GM23248 (cell line): ENCODE measurements around the gene NOS1AP. TPM values are rescaled to one million over a fixed set of nuclear protein-coding genes. Genes with fewer than 3 reads are reported as not detected.

Experiments
- DNase-seq: peaks from one replicate; pipeline ENCODE4 v3.0.0-alpha.2; 2015
- H2AFZ ChIP-seq: fragments of 200-600 bp; sonication (generic); 2 replicates; pipeline ENCODE4 v1.6.1; 2016; ENCODE audit warnings: antibody characterized with exemption
- H3F3A ChIP-seq: fragments of 200-600 bp; sonication (generic); 2 replicates; pipeline ENCODE4 v1.6.1; 2016; ENCODE audit warnings: mild to moderate bottlenecking, antibody characterized with exemption, mixed run types; ENCODE audit not compliant: insufficient read depth
- H3K27ac ChIP-seq: fragments of 200-600 bp; sonication (generic); 2 replicates; pipeline ENCODE4 v1.5.1; 2016; ENCODE audit warnings: mild to moderate bottlenecking
- H3K27me3 ChIP-seq: fragments of 200-600 bp; sonication (generic); replicated peaks from 2 replicates; pipeline ENCODE4 v1.6.1; 2016; ENCODE audit warnings: mild to moderate bottlenecking; ENCODE audit not compliant: insufficient read depth
- H3K36me3 ChIP-seq: fragments of 200-600 bp; sonication (generic); 2 replicates; pipeline ENCODE4 v1.6.1; 2016; ENCODE audit warnings: low read depth, mild to moderate bottlenecking
- H3K4me1 ChIP-seq: fragments of 200-600 bp; sonication (generic); 2 replicates; pipeline ENCODE4 v1.6.1; 2016; ENCODE audit warnings: mild to moderate bottlenecking; ENCODE audit not compliant: insufficient read depth
- H3K4me2 ChIP-seq: fragments of 200-600 bp; sonication (generic); one replicate; pipeline ENCODE4 v1.6.1; 2016; ENCODE audit warnings: mild to moderate bottlenecking; ENCODE audit not compliant: unreplicated experiment
- H3K4me3 ChIP-seq: fragments of 200-600 bp; sonication (generic); 2 replicates; pipeline ENCODE4 v1.5.1; 2016; ENCODE audit warnings: mild to moderate bottlenecking
- H3K79me2 ChIP-seq: fragments of 200-600 bp; sonication (generic); 2 replicates; pipeline ENCODE4 v1.6.1; 2016; ENCODE audit warnings: mild to moderate bottlenecking; ENCODE audit not compliant: insufficient read depth
- H3K9ac ChIP-seq: fragments of 200-600 bp; sonication (generic); 2 replicates; pipeline ENCODE4 v1.6.1; 2016; ENCODE audit warnings: mild to moderate bottlenecking
- H3K9me2 ChIP-seq: fragments of 200-600 bp; sonication (generic); 2 replicates; pipeline ENCODE4 v1.6.1; 2016; ENCODE audit warnings: mixed run types, mild to moderate bottlenecking, moderate library complexity; ENCODE audit not compliant: insufficient read depth
- H3K9me3 ChIP-seq: fragments of 200-600 bp; sonication (generic); one replicate; pipeline ENCODE4 v1.6.1; 2017; ENCODE audit warnings: low read depth
- H4K20me1 ChIP-seq: fragments of 200-600 bp; sonication (generic); 2 replicates; pipeline ENCODE4 v1.6.0; 2016; ENCODE audit not compliant: insufficient read depth
- EZH2 ChIP-seq: fragments of 200-600 bp; sonication (generic); IDR thresholded peaks from 2 replicates; pipeline ENCODE4 v1.6.1; 2018; ENCODE audit warnings: antibody characterized with exemption, mild to moderate bottlenecking; ENCODE audit not compliant: insufficient read depth, poor library complexity, severe bottlenecking
- EZH2phosphoT487 ChIP-seq: fragments of 200-600 bp; sonication (generic); IDR thresholded peaks from 2 replicates; pipeline ENCODE4 v1.6.1; 2018; ENCODE audit warnings: antibody characterized with exemption, moderate library complexity, mild to moderate bottlenecking, low read depth; ENCODE audit not compliant: insufficient read depth
- WGBS, 2 experiments: methylation state at CpG; one replicate each; pipeline ENCODE4 v1.1.6; 2015 to 2017; ENCODE audit warnings: low lambda C conversion rate in 2 of 2, low coverage in 1 of 2; ENCODE audit errors: missing lambda C conversion rate in 2 of 2; 5-methylcytosine and 5-hydroxymethylcytosine counted together
- in situ Hi-C: fragments of 300-500 bp; cut with MboI; formaldehyde crosslinking; loops from 2 replicates; pipeline ENCODE4 v1.15.0; 2020
- polyA plus RNA-seq: library from polyadenylated mRNA; unstranded; fragments of >200 nt; fragmentation: Nextera tagmentation; extraction: Ambion mirVana; gene quantifications from 2 replicates; pipeline ENCODE4 v1.2.1, GENCODE V29; 2016
- total RNA-seq: library from RNA; depleted of rRNA; stranded (reverse); fragments of >200 nt; shearing (Covaris generic); gene quantifications from 2 replicates; pipeline ENCODE4 v1.2.3, GENCODE V29; 2014

Gene NOS1AP
- total and polyA plus RNA-seq, 2 experiments from 2014 or later = 0.18 TPM; not detected in 1

DNA sequence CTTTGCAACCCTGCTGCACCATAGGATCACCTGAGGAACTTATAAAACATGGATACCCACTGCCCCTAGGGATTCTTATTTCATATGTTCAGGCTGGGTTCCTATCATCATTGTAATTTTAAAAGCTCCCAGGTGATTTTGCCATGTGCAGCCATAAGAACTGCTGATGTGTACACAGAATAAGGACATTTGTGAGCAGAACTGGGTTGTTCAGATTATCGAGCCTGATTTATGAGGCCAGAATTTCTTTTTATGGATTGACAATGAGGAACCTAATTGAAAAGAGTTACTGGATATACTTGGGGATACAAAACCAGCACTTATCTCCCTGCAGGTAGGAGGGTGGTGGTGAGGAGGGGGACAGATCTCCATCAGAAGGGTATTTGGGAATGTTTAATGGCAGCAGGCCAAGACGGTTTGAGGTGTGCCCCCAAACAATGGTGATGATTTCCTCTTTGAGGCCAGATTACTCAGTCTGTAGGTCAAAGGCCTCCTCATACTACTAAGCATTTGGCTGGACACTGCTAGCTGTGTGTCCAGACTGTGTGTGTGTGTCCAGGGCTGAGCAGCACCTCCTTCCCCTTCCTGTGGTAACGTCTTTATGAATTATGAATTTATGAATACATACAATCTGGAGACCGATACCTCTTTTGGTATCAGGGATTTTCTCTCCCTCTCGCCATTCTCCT is 18.9 kb downstream of the NOS1AP start:
- no peak for TF ChIP-seq EZH2
- TF ChIP-seq EZH2phosphoT487 = no peak
- in situ Hi-C loops = no loop called here
- Histone ChIP-seq H3K36me3 (no peaks in the 10 kb centered on the region), H3K27ac (no peak overlapping the region), H3K4me2 (no peak overlapping the region), H3K4me1 (no peaks in the 10 kb centered on the region), H3K27me3 (no peaks in the 10 kb centered on the region), H3K79me2 (no peaks in the 10 kb centered on the region), H3K9me3 (no peaks in the 10 kb centered on the region), H2AFZ (no peak overlapping the region), H3K4me3 (no peak overlapping the region), H4K20me1 (no peaks in the 10 kb centered on the region), H3F3A (0 out of 2 replicates have a peak, but pooled peaks cover 6% of the 10 kb centered on the region), H3K9ac (no peak overlapping the region), H3K9me2 (no peaks in the 10 kb centered on the region; the same call in 1 of the 2 replicates)
- 72% methylated on average over 5 of the region's 5 CpGs for WGBS, 2 experiments
- DNase-seq = no peak

- WGBS, 2 experiments = 32 to 33% methylated on average over 2 of the region's 2 CpGs
- in situ Hi-C loops = no loop called here
- H3K36me3 ChIP-seq = no peaks in the 10 kb centered on the region
- H3K27me3 ChIP-seq = no peaks in the 10 kb centered on the region
- H3F3A ChIP-seq = 0 out of 2 replicates have a peak, but pooled peaks cover 6% of the 10 kb centered on the region
- H3K4me2 ChIP-seq = no peak overlapping the region
- H2AFZ ChIP-seq = no peak overlapping the region
- no peak overlapping the region for H3K27ac ChIP-seq
- no peak for DNase-seq
- no peak for TF ChIP-seq EZH2
- TF ChIP-seq EZH2phosphoT487 = no peak
- H3K9ac ChIP-seq = no peak overlapping the region
- no peaks in the 10 kb centered on the region for H4K20me1 ChIP-seq
- no peaks in the 10 kb centered on the region for H3K79me2 ChIP-seq
- no peaks in the 10 kb centered on the region for H3K9me3 ChIP-seq
- H3K9me2 ChIP-seq = no peaks in the 10 kb centered on the region; the same call in 1 of the 2 replicates
- H3K4me1 ChIP-seq = no peaks in the 10 kb centered on the region
- H3K4me3 ChIP-seq = no peak overlapping the region
These were observed 20.3 kb downstream of the NOS1AP start for GRCh38 chr1:162089748-162090147.

- DNase-seq = no peak
- H3K9me2 ChIP-seq = no peaks in the 10 kb centered on the region; the same call in 1 of the 2 replicates
- H4K20me1 ChIP-seq = no peaks in the 10 kb centered on the region
- no peak overlapping the region for H3K4me3 ChIP-seq
- WGBS, 2 experiments = 67 to 70% methylated on average over 2 of the region's 2 CpGs
- H3K27me3 ChIP-seq = no peaks in the 10 kb centered on the region
- TF ChIP-seq EZH2 (no peak), EZH2phosphoT487 (no peak)
- no peaks in the 10 kb centered on the region for H3K9me3 ChIP-seq
- H3K4me1 ChIP-seq = no peaks in the 10 kb centered on the region
- no peaks in the 10 kb centered on the region for H3K36me3 ChIP-seq
- in situ Hi-C loops = no loop called here
- no peak overlapping the region for H3K4me2 ChIP-seq
- H3K79me2 ChIP-seq = no peaks in the 10 kb centered on the region
- no peak overlapping the region for H3K27ac ChIP-seq
- no peak overlapping the region for H3K9ac ChIP-seq
- 0 out of 2 replicates have a peak, but pooled peaks cover 6% of the 10 kb centered on the region for H3F3A ChIP-seq
- no peak overlapping the region for H2AFZ ChIP-seq
These were observed 20.9 kb downstream of the NOS1AP start for GRCh38 chr1:162090378-162090777.

GRCh38 chr1:162091681-162092524 is 22.4 kb downstream of the NOS1AP start:
- Histone ChIP-seq H3K4me2 (no peak overlapping the region), H3K9me3 (no peaks in the 10 kb centered on the region), H4K20me1 (no peaks in the 10 kb centered on the region), H3K27me3 (no peaks in the 10 kb centered on the region), H3K4me3 (no peak overlapping the region), H3K79me2 (no peaks in the 10 kb centered on the region), H3K27ac (no peak overlapping the region), H3K36me3 (no peaks in the 10 kb centered on the region), H3K4me1 (no peaks in the 10 kb centered on the region), H3K9ac (no peak overlapping the region), H3F3A (0 out of 2 replicates have a peak, but pooled peaks cover 6% of the 10 kb centered on the region), H3K9me2 (no peaks in the 10 kb centered on the region; the same call in 1 of the 2 replicates), H2AFZ (no peak overlapping the region; the same call in 1 of the 2 replicates)
- 25 to 27% methylated on average over 4 of the region's 4 CpGs for WGBS, 2 experiments
- DNase-seq = peak; percentile 5
- no peak for TF ChIP-seq EZH2phosphoT487
- TF ChIP-seq EZH2 = no peak
- in situ Hi-C loops = no loop called here
